Adrenal gland (tissue), 5 donors: Measurements from ENCODE around the gene CLTRN.

Experiments
- CTCF ChIP-seq, 6 experiments: fragments of 450-650 bp in 4 of 6; fragments of 200-600 bp in 2 of 6; sonication (generic) in 1 of 6; IDR thresholded peaks; 1 replicate in 5 of 6; 2 replicates in 1 of 6; pipeline versions ENCODE4 v1.5.1 to v1.8.0; 2016 to 2021; ENCODE audit warnings: antibody characterized with exemption in 6 of 6, mild to moderate bottlenecking in 2 of 6, moderate library complexity in 1 of 6
- POLR2A ChIP-seq, 2 donors: fragments of 450-650 bp; IDR thresholded peaks; one replicate each; pipeline ENCODE4 v1.6.1; 2017; ENCODE audit warnings: antibody characterized with exemption in 2 of 2, mild to moderate bottlenecking in 2 of 2, moderate library complexity in 1 of 2
- donor health status: DM: no; HTN: no; CAD: no.

- TF ChIP-seq CTCF (IDR thresholded peaks at IDR 0.05) (no peak), POLR2A (IDR thresholded peaks at IDR 0.05) (no peak)
Measured at GRCh38 chrX:15643786-15644559, 20.6 kb downstream of the CLTRN start.
